Osteoblast (primary cell): Measurements from ENCODE around the gene LTA4H. TPM values are rescaled to one million over a fixed set of nuclear protein-coding genes. Genes with fewer than 3 reads are reported as not detected.

Experiments used
- DNase-seq: peaks from one replicate; pipeline ENCODE4 v3.0.0; 2011; ENCODE audit warnings: low spot score, mixed read lengths; ENCODE audit not compliant: insufficient read length; ENCODE audit errors: missing footprints
- H2AFZ ChIP-seq: 2 replicates; pipeline ENCODE4 v1.6.0; 2011; ENCODE audit warnings: mild to moderate bottlenecking, low read length
- H3K27ac ChIP-seq: 2 replicates; pipeline ENCODE4 v1.5.1; 2011; ENCODE audit warnings: mild to moderate bottlenecking, low read depth, low read length, moderate library complexity
- H3K27me3 ChIP-seq: 2 replicates; pipeline ENCODE4 v1.6.0; 2012; ENCODE audit warnings: mild to moderate bottlenecking, control low read depth, inconsistent platforms, low read length, moderate library complexity; ENCODE audit not compliant: insufficient read depth
- H3K36me3 ChIP-seq: 2 replicates; pipeline ENCODE4 v1.5.1; 2011; ENCODE audit warnings: mild to moderate bottlenecking, low read length, control low read depth, moderate library complexity; ENCODE audit not compliant: insufficient read depth
- H3K4me1 ChIP-seq: 2 replicates; pipeline ENCODE4 v1.5.1; 2011; ENCODE audit warnings: mild to moderate bottlenecking, low read length, control low read depth, moderate library complexity; ENCODE audit not compliant: insufficient read depth
- H3K4me2 ChIP-seq: 2 replicates; pipeline ENCODE4 v1.6.0; 2011; ENCODE audit warnings: mild to moderate bottlenecking, low read length; ENCODE audit not compliant: insufficient read depth
- H3K4me3 ChIP-seq: fragments of 200-600 bp; sonication (generic); 3 replicates; pipeline ENCODE4 v1.5.1; 2012; ENCODE audit warnings: mild to moderate bottlenecking, low read length, inconsistent platforms; ENCODE audit not compliant: insufficient read depth
- H3K79me2 ChIP-seq: 2 replicates; pipeline ENCODE4 v1.6.0; 2012; ENCODE audit warnings: mild to moderate bottlenecking, low read length, control low read depth, inconsistent platforms; ENCODE audit not compliant: insufficient read depth
- H3K9me3 ChIP-seq: 2 replicates; pipeline ENCODE4 v1.5.1; 2011; ENCODE audit warnings: low read depth, low read length, control low read depth
- H4K20me1 ChIP-seq: 2 replicates; pipeline ENCODE4 v1.6.0; 2012; ENCODE audit warnings: mild to moderate bottlenecking, low read length, control low read depth; ENCODE audit not compliant: insufficient read depth
- CTCF ChIP-seq: IDR thresholded peaks from 2 replicates; pipeline ENCODE4 v1.5.1; 2011; ENCODE audit warnings: mild to moderate bottlenecking, low read depth, low read length, moderate library complexity; ENCODE audit errors: extremely low read depth
- total RNA-seq: library from RNA; depleted of rRNA; stranded (reverse); fragments of >200 nt; gene quantifications from 2 replicates; pipeline ENCODE4 v1.2.3, GENCODE V29; 2012

LTA4H gene
- total RNA-seq, 1 donor: 73.8 TPM

- no peak overlapping the region for H3K4me3 ChIP-seq
- no peaks in the 10 kb centered on the region for H3K36me3 ChIP-seq
- H2AFZ ChIP-seq: no peak overlapping the region
- H4K20me1 ChIP-seq: no peaks in the 10 kb centered on the region
- no peak for TF ChIP-seq CTCF
- no peaks in the 10 kb centered on the region for H3K9me3 ChIP-seq
- DNase-seq: peak; percentile 26
- H3K4me2 ChIP-seq: no peak overlapping the region
- H3K79me2 ChIP-seq: no peaks in the 10 kb centered on the region
- peaks cover 31% of the 10 kb centered on the region for H3K4me1 ChIP-seq
- no peaks in the 10 kb centered on the region for H3K27me3 ChIP-seq
- no peak overlapping the region for H3K27ac ChIP-seq
Observed at GRCh38 chr12:96044943-96045290, 9.5 kb upstream of the LTA4H start.

GRCh38 chr12:96044017-96044942, 8.9 kb upstream of the LTA4H start:
- Histone ChIP-seq H3K79me2 (no peaks in the 10 kb centered on the region), H3K27ac (no peak overlapping the region), H3K36me3 (no peaks in the 10 kb centered on the region), H4K20me1 (no peaks in the 10 kb centered on the region), H3K4me1 (peaks cover 31% of the 10 kb centered on the region), H3K9me3 (no peaks in the 10 kb centered on the region), H3K27me3 (no peaks in the 10 kb centered on the region), H2AFZ (peak overlapping the region; percentile 69), H3K4me3 (peak overlapping the region; percentile 42), H3K4me2 (peak overlapping the region; percentile 66)
- no peak for TF ChIP-seq CTCF
- peak; percentile 65 for DNase-seq

- Histone ChIP-seq H3K4me1 (peaks cover 16% of the 10 kb centered on the region), H3K79me2 (no peaks in the 10 kb centered on the region), H3K4me3 (no peak overlapping the region), H4K20me1 (no peaks in the 10 kb centered on the region), H2AFZ (no peak overlapping the region), H3K36me3 (no peaks in the 10 kb centered on the region), H3K27me3 (no peaks in the 10 kb centered on the region), H3K9me3 (no peaks in the 10 kb centered on the region), H3K27ac (no peak overlapping the region), H3K4me2 (no peak overlapping the region)
- no peak for DNase-seq
- TF ChIP-seq CTCF: no peak
Observed at GRCh38 chr12:96041181-96041580, 5.8 kb upstream of the LTA4H start.

GRCh38 chr12:96040305-96041133, 5.1 kb upstream of the LTA4H start:
- no peak for TF ChIP-seq CTCF
- DNase-seq: peak; percentile 5
- no peaks in the 10 kb centered on the region for H3K36me3 ChIP-seq

More at GRCh38 chr12:96040305-96041133, 5.1 kb upstream of the LTA4H start:
- no peaks in the 10 kb centered on the region for H3K79me2 ChIP-seq
- no peak overlapping the region for H3K27ac ChIP-seq
- H3K27me3 ChIP-seq: no peaks in the 10 kb centered on the region
- peaks cover 12% of the 10 kb centered on the region for H3K4me1 ChIP-seq
- no peaks in the 10 kb centered on the region for H4K20me1 ChIP-seq
- H3K9me3 ChIP-seq: no peaks in the 10 kb centered on the region
- no peak overlapping the region for H2AFZ ChIP-seq
- H3K4me2 ChIP-seq: no peak overlapping the region
- H3K4me3 ChIP-seq: no peak overlapping the region
